HG02763 (cell line): ENCODE measurements around the gene B3GNT5.

Source experiments
- ATAC-seq: cut with Tn5 transposase; IDR thresholded peaks from one replicate; pipeline ENCODE4 v1.9.1; 2021; ENCODE audit warnings: mild to moderate bottlenecking, moderate library complexity; ENCODE audit not compliant: unreplicated experiment

Gene B3GNT5

DNA sequence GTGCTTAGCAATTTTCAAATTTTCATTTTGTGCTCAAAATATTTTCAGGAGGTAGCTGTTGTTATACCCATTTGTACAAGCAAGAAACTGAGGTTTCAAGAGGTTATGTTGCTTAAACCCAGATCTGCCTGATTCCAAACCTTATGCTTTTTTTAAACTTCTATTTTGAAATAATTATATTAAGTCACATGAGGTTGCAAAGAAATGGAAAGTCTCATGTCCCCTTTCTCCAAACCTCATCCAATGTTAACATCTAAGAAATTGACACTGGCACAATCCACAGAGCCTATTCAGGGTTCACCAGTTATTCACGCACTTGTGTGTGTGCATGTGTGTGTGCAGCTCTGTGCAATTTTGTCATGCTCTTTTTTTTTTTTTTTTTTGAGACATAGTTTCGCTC, 35.1 kb downstream of the B3GNT5 start:
- no peak for ATAC-seq

DNA sequence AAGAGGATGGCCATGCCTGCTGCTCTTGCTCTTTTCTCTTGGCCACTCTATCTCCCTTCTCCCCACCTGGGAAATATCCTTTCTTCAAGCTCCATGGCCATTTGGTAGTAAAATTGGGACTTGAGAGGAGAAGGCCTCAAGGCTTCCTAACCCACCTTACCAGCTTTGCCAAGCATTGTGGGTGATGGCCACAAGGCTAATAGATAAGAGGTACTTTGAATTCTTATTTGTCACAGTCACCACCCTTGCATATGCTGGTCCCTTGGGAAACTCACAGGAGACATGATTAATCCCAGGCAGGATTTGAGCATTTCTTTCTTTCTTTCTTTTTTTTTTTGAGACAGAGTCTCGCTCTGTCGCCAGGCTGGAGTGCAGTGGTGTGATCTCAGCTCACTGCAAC, 37.2 kb downstream of the B3GNT5 start:
- no peak for ATAC-seq

DNA sequence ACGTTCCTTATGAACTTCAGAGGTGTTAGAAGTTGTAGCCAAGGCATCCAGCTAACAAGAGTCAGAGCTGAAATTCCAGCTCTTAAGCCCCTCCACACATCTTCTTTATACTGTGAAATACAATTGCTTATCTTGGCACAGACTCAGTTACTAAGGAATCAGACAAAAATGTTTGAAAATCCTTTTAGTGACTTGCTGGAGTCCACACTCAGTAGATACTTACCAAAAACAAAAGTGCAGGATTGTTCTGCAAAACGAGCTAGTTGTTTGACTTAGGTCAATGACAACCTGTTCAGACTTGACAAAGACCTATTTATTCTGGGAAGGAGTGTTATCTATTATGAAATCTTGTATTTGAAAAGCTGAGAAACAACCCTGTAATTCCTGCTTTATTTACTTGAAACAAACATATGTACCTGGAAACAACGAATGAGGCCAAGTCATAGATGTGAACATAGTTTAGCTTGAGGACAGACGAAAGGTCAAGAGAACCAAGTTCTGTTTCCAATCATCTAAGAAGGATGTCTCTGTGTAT, 38.5 kb downstream of the B3GNT5 start:
- ATAC-seq: no peak

DNA sequence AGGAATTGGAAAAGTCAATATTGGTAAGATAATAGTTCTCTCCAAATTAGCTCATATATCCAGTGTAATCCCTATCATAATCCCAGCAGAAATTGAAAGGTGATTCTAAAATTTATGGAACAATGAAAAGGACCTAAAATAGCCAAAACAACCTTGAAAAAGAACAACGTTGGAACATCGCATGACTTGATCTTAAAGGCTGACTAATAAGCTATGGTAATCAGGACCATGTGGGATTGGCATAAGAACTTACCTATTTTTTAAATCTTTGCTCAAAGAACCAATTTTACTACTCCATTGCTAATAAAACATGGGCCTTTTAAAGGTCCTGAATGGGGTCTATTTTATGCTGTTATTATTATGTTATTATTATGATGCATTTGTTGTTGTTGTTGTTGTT, 40.9 kb downstream of the B3GNT5 start:
- no peak for ATAC-seq

DNA sequence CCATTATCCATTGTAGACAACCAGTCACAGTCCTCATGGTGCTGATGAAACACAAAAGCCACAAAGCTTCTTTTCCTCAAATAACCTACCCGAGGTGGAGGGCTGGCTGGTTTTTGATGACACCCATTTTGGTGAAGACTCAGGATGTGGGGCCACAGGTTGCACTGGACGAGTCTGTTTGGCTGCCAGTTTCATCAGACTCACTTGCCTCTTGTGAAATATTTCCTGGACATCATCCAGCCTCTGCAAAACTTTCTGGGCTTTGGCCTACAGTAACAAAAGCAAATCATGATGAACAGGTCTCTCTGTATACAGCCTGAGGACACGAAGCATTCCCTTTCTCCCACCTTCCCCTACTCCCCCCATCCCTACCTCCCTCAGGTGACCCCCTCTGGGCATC, 42.2 kb downstream of the B3GNT5 start:
- ATAC-seq: no peak

DNA sequence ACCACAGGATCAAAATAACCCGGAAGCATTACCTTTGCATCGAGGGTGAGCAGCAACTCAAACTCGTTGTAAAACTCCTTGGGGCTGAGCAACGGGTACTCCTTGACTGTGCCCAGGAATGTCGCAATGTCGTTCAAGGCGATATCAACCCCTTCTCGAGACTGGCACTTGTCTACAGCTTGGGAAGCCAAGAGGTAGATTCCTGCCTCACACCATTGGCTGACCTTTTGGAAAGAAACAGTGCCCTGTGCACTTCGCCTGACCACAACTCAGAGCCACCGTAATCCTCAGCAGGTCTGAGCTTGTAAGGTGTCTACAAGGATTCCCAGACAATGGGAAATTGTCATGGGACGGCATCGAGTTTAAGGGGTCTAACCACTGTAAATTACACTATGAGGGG, 43.9 kb downstream of the B3GNT5 start:
- no peak for ATAC-seq

DNA sequence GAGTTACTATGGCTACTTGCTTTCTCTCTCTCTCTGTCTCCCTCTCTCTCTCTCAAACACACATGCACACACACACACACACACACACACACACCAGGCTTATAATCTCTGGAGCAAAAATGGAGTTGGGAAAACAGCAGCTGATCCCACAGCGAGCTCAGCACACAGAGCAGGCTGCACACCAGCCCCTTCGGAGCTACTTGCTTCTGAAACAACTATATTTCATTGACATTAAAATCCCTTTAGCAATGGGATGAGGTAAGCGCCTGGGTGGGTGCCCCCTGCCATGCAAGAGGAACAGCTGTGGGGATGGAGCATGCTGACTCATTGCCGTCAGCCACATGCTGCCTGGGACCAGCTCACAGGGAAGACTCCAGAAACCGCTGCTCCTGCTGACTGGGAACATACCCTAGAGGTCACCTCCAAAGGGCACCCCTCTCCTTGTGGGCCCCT, 45.7 kb downstream of the B3GNT5 start:
- ATAC-seq: no peak

DNA sequence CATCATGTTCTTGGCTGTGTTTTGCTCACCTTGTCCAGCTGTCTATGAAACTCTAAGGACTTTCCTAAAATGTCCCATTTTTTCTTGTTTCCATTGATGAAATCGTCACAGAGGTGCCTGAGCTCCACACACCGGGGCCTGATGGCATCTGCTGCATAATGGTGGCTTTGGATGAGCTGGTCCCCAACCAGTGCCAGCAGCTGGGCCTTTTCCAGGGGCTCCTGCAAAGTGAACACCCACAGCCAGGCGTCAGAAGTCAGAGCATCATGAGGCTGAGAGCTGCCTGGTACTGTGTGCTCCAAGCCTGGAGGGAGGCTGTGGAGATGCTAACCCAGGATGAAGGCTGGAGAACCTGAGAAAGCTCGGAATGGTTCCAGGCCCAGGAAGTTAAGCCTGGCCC, 46.9 kb downstream of the B3GNT5 start:
- ATAC-seq: no peak

DNA sequence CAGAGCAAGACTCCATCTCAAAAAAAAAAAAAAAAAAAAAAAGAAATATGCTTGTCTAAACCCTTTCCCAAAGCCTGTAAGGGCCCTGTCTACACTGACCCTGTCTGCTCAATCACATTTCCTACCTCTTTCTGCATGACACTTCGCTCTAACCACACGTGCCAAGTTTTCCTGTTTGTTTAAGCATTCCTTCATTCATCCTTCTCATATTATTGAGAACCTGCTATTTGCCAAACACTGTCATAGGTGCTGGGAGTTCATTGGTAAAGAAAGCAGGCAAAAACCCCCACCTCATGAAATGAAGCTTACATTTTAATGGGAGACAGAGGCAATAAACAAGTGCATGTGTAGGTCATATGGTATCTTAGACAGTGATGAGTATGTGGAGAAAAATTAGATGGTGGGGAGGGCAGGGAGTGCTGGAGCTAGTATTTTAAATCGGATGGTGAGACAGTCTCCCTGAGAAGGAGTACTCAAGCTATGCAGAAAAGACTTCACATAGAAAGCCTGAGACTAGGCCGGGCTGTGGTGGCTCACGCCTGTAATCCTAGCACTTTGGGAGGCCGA, 48.0 kb downstream of the B3GNT5 start:
- no peak for ATAC-seq

DNA sequence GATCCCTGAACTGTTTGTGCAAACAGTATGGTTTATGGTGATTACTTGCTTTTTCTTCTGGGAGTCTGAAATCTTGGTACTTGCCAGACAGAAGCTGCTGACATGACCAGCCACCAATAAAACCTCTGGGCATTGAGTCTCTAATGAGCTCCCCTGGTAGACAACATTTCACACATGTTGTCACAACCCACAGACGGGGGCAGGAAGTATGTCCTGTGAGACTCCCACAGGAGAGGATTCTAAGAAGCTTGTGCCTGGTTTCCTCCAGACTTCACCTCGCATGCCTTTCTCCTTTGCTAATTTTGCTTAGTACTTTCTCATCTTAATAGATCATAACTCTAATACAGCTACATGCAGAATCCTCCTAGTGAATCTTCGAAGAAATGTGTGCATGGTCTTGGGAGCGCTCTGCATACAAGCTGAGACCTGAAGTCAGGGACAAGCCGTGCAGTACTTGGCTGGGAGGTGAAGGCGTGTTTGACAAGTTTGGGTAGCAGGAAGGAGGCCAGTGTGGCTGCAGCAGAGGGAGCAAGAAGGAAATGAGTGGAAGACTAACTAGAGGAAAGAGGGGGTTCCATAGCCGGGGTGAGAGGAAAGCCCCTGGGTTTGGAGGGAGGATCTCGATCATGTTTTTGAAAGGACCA, 49.0 kb downstream of the B3GNT5 start:
- no peak for ATAC-seq

DNA sequence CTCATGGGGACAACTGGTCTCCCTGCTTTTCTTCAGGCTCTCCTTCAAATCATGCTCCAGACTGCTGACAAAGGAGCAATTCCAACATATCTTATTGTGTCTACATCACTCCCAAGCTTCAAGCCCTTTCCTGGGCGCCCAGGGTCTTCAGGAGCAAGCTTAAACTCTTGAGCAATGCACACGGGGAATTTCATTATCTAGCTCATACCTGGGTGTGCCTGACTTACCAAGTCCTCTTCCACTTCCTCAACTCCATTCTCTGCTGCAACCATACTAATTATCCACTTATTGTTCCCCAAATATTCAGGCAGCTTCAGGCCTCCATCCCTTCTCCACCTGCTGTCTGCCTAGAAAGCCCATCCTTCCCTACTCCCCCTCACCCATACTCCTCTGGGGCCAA, 50.6 kb downstream of the B3GNT5 start:
- ATAC-seq: no peak

DNA sequence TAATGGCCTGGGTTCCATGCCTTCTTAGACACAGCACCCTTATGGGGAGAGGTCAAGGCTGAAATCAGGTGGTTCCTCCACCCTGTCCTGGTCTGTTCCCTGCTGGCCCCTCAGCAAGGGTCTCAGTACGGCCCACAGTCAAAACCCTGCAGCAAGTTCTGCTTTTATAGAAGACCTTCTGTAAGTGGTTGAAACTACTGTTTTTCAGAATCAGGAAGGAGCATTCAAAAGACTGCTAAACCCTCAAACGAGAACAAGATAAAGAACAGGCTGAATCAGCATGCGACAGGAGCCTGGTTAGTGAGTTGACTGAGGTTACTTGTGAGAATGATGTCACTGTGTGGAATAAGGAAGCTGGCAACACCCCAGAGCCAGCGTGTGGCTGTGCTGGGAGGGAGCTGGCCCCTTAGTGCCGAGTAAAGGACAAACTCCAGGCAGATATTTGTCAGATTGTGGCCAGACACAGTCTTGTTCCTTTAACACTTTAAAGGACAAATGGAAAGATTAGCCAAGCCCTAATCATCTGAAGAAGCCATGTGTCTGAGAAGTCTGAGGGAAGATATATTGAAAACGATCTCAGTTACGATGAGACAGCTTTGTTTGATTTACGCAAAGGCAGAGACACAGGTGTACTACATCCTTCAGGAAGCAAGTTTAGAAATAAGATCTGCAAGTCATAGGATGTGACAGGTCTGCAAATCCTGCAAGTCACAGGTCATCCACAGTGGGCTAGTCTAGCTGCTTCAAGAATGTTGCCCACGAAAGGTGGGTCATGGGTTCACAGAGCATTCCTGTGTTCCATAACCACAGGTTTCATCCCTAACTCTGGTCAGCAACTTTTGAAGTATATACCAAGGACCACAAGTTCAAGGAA, 54.0 kb downstream of the B3GNT5 start:
- ATAC-seq: no peak

DNA sequence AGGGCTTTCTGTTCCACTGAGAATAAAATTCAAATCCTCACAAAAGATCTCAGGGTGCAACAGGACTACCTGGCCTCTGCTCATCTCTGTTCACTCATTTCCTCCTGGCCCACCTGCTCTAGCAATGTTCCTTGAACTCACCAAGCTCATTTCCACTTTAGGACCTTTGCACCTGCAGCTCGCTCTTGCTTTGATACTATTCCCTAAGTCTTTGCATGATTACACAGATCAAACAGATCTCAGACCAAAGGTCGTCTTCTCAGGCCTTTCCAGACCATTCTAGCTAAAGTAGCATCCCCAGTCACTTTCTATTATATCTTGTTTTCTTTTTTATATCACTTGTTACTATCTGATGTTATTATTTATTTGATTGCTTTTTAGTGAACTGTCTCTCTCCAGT, 54.7 kb downstream of the B3GNT5 start:
- ATAC-seq: no peak

DNA sequence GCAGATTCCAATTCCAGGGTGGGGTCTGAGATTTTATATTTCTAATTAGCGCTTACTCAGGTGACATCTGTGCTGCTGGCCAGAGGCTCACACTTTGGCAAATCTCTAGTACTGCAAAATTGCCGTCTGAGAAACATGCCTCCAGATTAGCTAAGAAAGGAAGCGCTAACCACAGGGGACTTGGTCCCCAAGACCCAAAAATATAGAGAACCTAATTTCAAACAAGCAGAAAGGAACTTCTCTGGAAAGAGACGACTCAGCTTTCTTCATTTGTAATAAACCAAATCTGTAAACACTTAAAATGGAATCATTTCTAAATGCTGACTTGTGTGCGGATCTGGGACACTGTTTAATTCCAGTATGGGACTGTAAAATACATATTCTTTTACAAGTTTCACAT, 55.7 kb downstream of the B3GNT5 start:
- ATAC-seq: no peak

DNA sequence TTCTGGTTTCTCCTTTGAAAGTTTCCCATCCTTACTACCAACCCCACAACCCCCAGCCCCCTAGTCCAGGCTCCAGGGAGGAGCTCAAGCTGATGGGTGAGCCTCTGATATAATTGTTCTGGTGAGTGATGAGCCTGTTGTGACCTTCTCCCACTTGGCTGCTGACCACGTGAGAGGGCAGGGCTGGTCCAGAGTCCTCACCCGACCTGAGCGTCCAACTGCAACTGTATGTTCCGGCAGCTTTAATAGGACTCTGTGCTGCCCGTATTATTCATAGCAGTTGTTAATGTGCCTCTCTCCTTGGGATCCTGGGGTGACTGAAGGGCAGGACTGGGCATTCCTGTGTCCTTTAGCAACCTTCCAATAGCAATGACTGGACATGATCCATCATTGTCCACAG, 56.2 kb downstream of the B3GNT5 start:
- ATAC-seq: no peak

DNA sequence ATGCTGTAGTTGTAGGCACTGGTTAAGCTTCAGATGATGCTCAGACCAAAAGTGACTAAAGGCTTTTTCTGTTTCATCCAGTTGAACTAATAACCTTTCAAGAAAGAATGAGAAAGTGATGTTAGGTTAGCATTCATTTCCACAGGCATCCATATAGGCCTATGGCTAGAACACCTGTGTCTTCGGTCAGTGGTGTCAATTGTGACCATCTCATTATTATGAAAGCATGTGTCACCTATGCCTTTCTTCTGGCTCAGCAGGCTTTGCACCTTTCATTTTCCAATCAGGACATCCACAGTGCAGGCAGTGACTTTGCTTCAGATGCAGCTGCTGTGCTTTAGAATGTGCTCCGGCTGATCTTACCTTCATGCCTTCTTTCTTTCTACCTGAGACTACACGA, 57.9 kb downstream of the B3GNT5 start:
- ATAC-seq: no peak

DNA sequence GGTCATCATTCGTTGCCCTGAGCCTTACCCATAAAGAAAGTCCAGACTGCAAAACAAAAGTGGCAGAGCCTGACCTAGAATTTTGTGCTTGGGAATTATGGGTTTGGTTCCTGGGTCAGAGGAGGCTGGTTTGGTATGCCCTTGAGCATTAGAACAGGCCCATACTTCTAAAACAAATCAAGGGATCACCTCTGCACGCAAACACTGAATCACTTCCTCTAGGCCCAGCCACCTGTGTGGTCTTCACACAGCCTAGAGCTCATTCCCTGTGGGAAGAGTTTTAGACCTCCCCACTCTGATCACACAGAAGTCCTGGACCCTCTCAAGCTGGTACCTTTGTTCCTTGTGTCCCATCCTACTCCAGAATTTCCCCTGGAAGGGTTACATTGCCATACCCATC, 59.4 kb downstream of the B3GNT5 start:
- no peak for ATAC-seq

DNA sequence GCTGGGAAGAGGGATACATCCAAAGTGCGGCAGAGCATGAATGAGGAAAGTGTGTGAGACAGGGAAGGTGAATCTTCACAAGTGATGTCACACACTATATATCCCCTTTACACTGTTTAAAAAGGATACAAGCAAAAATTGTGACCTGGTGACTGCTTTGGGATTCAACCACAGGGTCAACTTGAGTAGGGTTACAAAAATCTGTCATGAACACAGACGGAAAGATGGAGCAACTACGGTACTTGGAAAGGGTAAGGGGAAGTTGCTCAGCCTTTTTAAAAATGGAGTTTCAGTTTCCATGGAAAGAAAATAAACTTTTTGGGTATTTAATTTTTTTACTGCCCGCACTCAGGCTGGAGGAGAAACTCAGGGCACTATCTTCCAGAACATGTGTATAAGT, 60.3 kb downstream of the B3GNT5 start:
- ATAC-seq: no peak

DNA sequence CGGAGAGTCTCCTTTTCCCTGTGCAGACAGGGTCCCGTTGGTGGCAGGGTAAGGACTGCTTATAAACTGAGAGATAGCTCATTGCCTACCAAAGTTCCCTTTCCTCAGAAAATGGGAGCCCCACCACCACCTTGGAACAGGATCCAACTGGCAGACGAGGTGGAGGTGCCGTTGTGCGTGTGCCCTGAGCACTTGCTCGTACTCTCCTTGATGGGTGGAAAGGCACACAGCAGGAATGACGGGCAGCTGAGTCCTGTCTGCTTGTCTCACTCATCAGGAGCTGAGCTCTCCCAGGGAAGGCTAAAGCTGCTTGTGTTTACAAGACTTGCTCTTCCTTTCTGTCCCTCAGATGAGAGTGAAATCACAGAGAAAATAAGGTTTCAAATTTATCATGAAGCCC, 60.7 kb downstream of the B3GNT5 start:
- ATAC-seq: no peak

DNA sequence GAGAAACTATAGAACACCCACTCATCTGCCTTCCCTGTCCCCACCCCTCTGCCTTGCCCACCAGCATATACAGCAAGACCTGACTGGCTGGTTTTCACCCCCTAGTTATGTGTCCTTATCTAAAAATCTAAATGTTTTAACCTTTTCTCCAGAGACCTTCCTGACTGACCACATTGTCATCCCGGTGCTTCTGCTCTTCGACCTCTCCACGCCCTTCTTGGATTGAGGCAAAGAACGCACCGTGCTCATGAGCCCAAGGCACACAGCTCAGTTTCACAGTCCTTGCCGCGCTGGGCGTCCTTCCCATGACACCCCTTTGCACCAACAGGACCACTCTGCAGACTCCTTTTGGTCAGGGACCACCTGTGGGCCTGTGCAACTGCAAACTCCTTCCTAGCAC, 62.7 kb downstream of the B3GNT5 start:
- no peak for ATAC-seq

DNA sequence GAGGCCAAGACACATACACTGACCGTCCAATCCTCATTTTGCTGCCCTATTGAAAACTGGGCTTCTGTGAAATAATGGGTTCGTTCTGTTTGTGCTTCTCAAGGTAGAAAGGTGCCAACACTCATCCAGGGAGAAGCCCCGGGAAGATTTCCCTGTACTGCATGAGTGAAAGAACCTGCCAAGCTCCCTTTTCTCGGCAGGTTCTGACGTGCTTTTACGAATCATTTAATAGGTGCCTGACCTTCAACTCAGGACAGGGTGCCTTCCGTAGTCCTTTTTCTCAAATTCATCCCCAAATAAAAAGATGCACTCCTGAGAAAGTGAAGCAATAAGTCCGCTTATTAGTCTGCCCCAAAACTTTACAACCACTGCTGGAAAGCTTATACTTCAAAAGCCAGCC, 64.2 kb downstream of the B3GNT5 start:
- ATAC-seq: no peak
